ENCODE data around the gene ADGRL1.
"Not testable (repeated sequence)": the region's sequence is repeated elsewhere in the genome, so short reads cannot be mapped to it uniquely, and the experiment has no call there.

The ADGRL1 gene

DNA sequence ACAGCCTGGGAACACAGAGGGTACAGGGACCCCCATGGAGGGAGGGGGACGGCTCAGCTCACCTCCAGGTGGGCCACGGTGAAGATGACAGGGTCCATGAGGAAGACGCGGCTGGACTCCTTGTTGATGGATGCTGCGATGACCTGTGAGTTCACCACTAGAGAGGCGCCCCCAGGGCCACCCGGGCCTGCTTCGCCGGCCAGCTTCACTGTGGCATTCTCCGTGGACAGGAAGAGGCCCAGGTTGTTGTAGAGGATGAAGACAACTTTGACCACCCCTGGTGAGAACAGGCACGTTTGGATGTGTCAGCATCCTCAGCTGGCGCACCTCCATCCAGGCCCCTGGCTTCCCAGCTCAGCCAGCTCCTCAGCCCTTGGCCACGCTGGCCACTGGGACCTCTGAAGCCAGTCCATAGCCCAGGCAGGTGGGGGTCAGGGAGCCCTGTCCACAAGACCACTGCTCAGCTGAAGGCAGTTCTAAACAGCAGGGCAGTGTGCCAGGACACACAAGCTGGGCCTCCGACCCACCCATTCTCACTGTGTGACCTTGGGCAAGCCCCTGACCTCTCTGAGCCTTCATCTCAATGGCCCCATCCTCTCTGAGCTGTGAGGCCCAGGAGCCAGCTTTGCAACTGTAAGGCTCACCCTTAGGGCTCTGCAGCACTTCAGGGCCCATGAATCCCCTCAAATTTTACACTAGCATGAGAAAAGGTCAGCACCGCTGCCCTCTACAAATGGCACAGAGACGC, 47.5 kb downstream of the ADGRL1 start:
- no peak for DNase-seq

DNA sequence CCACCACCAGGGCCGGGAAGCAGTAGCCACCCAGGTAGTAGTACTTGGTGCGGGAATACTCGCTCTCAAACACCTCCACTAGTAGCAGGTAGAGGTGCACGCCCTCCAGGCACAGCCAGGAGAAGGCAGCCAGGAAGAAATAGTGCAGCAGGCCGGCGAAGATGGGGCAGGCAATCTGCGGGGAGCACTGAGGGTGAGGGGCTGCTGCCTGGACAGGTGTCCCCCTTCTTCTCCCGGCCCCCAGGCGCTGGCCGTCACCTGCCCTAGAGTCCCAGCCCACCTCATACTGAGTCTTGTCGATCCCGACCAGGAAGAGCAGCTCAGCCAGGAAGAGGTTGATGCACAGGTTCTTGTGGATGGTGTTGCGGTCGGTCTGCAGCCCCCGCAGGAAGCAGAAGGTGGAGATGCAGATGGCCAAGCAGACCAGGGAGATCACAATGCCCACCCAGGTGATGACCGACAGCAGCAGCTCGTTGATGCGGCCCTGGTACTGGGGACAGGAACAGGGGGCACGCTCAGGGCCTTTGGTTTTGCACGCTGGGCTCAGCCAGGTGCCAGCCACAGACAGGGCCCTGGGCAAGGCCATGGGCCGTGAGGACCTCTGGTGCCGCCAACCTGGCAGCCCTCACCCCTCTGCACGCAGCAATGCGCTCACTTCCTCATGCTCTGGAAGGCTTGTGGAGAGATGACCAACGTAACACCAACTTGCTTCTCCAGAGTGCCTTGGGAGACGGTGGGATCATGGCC, 48.8 kb downstream of the ADGRL1 start:
- DNase-seq = no peak

GRCh38 chr19:14156122-14156521, 49.8 kb downstream of the ADGRL1 start:
- DNase-seq = no peak

- no peak for DNase-seq
Measured at GRCh38 chr19:14155371-14155770, 50.6 kb downstream of the ADGRL1 start.

GRCh38 chr19:14152713-14153112, 53.3 kb downstream of the ADGRL1 start:
- DNase-seq = no peak

DNA sequence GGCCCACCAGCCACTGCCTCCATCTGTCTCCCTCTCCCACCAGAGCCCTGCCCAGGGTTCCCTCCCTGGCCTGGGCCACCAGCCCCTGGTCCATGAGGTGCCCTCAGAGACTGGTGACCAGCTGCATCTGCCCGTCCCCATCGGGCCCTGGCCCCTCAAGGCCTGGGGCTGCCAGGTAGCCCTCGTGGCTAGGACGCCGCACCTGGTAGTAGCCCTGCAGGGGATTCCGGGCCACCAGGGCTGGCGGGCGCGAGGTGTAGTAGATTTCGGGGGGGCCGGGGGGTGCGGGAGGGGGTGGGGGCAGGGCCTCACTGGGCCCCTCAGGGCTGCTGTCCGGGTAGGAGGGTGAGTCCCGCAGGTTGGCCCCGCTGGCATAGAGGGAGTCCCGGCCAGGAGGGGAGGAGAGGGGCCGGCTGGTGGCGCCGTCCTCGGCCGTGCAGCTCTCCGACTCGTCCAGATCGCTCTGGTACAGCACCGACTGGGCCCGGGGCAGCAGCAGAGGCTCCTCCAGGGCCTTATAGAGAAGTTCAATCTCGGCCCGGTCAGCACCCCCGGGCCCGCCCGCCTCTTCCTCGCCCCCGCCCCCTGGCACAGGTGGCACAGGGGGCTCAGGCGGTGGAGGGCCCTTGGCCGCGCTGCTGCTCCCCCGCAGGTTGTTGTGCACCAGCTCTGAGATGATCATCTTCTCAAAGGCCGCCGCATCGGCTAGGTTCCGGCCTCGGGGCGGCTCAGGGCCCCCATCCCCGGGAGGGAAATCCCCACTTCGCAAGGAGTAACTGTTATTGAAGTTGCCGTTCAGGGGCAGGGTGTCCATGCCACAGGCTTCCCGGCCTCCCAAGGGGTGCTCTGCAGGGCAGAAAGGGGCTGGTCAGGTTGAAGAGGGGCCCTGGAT, 55.0 kb downstream of the ADGRL1 start:
- DNase-seq = no peak

GRCh38 chr19:14150041-14150769, 55.8 kb downstream of the ADGRL1 start:
- DNase-seq = no peak

DNA sequence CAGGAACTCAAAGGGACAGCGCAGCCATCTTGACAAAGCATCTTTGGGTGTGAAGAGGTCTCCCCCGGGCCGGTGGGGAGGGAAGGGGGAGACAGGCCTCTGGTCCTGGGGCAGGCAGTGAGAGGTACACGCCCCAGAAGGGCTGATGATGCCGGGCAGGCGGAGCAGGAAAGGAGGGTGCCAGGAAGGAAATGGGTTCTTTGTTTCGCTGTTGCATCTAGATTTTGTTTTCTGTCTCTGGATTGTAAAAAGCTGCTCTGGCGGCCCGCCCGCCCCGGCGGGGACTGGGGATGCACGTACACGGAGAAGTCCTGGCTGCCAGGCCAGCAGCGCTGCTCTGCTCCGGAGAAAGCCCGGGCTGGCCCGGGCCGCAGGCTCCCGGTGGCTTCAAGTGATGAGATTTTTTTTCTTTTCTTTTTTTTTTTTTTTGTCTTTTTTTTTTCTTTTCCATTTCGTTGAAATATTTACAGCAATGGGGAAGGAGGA, 56.4 kb downstream of the ADGRL1 start:
- no peak for DNase-seq

- DNase-seq = no peak
Measured at GRCh38 chr19:14148751-14149410, 57.1 kb downstream of the ADGRL1 start.

DNA sequence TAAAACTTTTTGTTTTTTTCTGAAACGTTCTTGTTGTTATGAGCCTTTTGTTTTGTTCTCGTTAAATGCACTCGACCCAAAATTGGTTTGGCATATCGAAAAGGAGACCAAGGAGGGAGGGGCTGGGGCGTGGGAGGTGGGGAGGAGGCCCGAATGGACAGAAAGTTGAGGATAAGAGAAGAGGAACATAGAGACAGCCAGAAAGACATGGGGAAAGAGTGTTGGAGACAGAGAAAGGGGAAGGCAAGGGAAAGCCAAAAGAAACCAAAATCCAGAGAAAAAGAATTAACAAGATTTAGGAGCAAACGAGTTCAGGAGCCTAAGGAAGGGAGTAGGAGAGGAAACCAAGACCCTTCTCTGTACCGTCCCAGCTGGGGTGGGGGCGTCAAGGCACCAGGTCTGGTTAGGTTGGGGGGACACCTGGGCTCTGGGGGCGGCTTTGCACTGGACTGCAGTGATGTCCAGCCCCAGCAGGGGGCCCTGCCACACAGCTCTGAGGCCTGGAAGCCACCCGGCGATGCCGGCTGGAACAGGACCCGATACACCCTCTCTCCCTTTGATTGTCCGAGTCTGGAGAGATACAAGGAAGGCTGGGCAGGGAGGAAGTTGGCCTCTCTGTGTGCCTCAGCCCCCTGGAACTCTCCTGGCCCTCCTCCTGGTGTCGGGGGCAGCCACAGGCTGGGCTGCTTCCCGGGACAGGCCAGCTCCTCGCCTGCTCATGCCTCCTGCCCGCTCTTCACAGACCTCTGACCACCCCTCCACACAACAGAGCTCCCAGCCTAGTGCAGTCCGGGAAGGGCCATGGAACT, 58.0 kb downstream of the ADGRL1 start:
- peak in 1 of 3 experiments; percentile 43 for DNase-seq

DNA sequence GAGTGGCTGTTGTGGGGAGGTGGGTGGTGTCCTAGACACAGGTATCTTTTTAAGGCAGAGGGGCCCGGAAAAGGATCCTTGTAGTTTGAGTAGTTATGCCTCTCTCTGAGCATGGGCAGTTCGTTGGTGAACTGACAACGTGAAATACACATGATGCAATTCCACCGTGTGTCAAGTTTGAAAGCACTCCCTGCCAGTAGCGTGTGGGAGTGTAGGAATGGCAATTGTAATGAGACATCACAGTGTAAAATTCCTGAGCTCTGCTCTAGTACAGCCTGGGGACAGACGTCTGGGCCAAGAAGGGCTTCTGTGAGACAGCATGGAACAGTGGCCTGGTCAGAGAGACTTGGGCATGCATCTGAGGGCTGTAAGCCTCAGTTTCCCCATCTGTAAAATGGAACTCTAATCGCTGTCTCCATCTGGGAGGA, 59.2 kb downstream of the ADGRL1 start:
- no peak for DNase-seq

- DNase-seq = not testable (repeated sequence)
Measured at GRCh38 chr19:14146169-14146568, 59.8 kb downstream of the ADGRL1 start.

GRCh38 chr19:14145381-14145780, 60.6 kb downstream of the ADGRL1 start:
- DNase-seq = no peak

- DNase-seq = no peak
Measured at GRCh38 chr19:14142262-14143190, 63.4 kb downstream of the ADGRL1 start.

GRCh38 chr19:14141041-14141440, 64.9 kb downstream of the ADGRL1 start:
- no peak for DNase-seq

DNA sequence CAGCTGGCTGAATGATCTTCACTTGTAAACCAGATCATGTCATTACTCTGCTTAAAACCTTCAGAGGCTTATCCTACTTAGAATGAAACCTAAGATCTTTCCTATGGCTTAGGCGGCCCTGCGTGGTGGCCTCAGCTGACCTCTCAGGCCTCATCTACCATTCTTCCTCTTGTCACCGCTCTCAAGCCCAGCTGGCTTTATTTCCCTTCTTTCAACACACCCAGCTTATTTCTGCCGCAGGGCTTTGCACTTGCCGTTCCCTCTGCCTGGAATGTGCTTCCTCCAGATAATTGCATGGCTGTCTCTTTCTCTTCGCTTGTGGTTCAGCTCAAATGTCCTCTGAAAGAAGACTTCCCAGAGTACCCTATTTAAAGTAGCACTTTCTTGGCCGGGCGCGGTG, 66.0 kb downstream of the ADGRL1 start:
- DNase-seq = no peak

- no peak for DNase-seq
Measured at GRCh38 chr19:14138576-14139265, 67.2 kb downstream of the ADGRL1 start.

GRCh38 chr19:14136509-14137281, 69.3 kb downstream of the ADGRL1 start, which contains the start of gene ASF1B:
TSS of gene ASF1B (minus strand) at chr19:14136589. CDS start at chr19:14136456, 133 bp downstream.
- DNase-seq = peak; percentile 99 to 100 (median 100)

Data from NCI-H1417 (cell line).